Uterus (tissue), 4 donors: ENCODE data around the gene WDR27. TPM values are rescaled to one million over a fixed set of nuclear protein-coding genes. Genes with fewer than 3 reads are reported as not detected.

Experiments used
- DNase-seq, 2 donors: peaks; one replicate each; pipeline ENCODE4 v3.0.0-alpha.2; 2019 to 2020
- H3K27ac ChIP-seq, 2 donors: fragments of 200-600 bp; sonication (generic); 1 replicate in 1 of 2; 2 replicates in 1 of 2; pipeline ENCODE4 v1.5.1; 2016 to 2018
- H3K27me3 ChIP-seq, 2 donors: fragments of 200-600 bp; sonication (generic); one replicate each; pipeline ENCODE4 v1.5.1; 2018 to 2019; ENCODE audit warnings: control low read depth in 1 of 2
- H3K36me3 ChIP-seq, 2 donors: fragments of 200-600 bp; sonication (generic); one replicate each; pipeline ENCODE4 v1.5.1; 2019; ENCODE audit warnings: control low read depth in 1 of 2
- H3K4me1 ChIP-seq, 2 donors: fragments of 200-600 bp; sonication (generic); one replicate each; pipeline ENCODE4 v1.5.1; 2018 to 2019; ENCODE audit warnings: control low read depth in 1 of 2
- H3K4me3 ChIP-seq, 2 donors: fragments of 200-600 bp; sonication (generic); 1 replicate in 1 of 2; 2 replicates in 1 of 2; pipeline ENCODE4 v1.5.1; 2018 to 2019; ENCODE audit warnings: mild to moderate bottlenecking in 1 of 2
- H3K9me3 ChIP-seq, 2 donors: fragments of 200-600 bp; sonication (generic); one replicate each; pipeline ENCODE4 v1.5.1; 2019; ENCODE audit warnings: control low read depth in 1 of 2
- CTCF ChIP-seq, 4 experiments: fragments of 200-600 bp in 2 of 4; fragments of 450-650 bp in 2 of 4; sonication (generic) in 2 of 4; IDR thresholded peaks; one replicate each; pipeline ENCODE4 v1.5.1; 2016 to 2019; ENCODE audit warnings: antibody characterized with exemption in 4 of 4, mild to moderate bottlenecking in 2 of 4, moderate library complexity in 1 of 4
- POLR2A ChIP-seq, 2 donors: fragments of 450-650 bp; IDR thresholded peaks; one replicate each; pipeline ENCODE4 v1.6.1; 2016; ENCODE audit warnings: antibody characterized with exemption in 2 of 2, mild to moderate bottlenecking in 1 of 2, moderate library complexity in 1 of 2
- intact Hi-C: fragments of 100-400 bp; cut with DNase I; formaldehyde crosslinking; loops from one replicate; pipeline ENCODE4 v1.15.1; 2023; ENCODE audit warnings: low total_unique reads
- total RNA-seq, 4 donors: library from RNA; depleted of rRNA in 3 of 4; stranded (reverse); fragments of >200 nt in 3 of 4; gene quantifications; one replicate each; pipeline versions ENCODE4 v1.1.0 to v1.2.4, GENCODE V29; 2014 to 2023
- donor health status: DM: yes; HTN: yes; CAD: no.

WDR27 gene
- total RNA-seq, 4 donors from 2014 or later, result 41.8 to 69.7 (median 59.7) TPM

- H3K9me3 ChIP-seq, result no peaks in the 10 kb centered on the region
- H3K4me3 ChIP-seq, result no peak overlapping the region
- no peak overlapping the region for H3K27ac ChIP-seq
- no peaks in the 10 kb centered on the region for H3K27me3 ChIP-seq
- no peaks in the 10 kb centered on the region for H3K36me3 ChIP-seq
- TF ChIP-seq POLR2A (IDR thresholded peaks at IDR 0.05) (no peak), CTCF (IDR thresholded peaks at IDR 0.05) (no peak)
- no peak for DNase-seq
- intact Hi-C loops, result no loop called here
- no peaks in the 10 kb centered on the region for H3K4me1 ChIP-seq
Measured at GRCh38 chr6:169638388-169638787, 63.4 kb downstream of the WDR27 start.

- TF ChIP-seq POLR2A (IDR thresholded peaks at IDR 0.05), result no peak
- TF ChIP-seq CTCF (IDR thresholded peaks at IDR 0.05), result no peak
- H3K4me1 ChIP-seq, result no peaks in the 10 kb centered on the region
- H3K27ac ChIP-seq, result no peak overlapping the region
- H3K36me3 ChIP-seq, result no peaks in the 10 kb centered on the region
- no peak overlapping the region for H3K4me3 ChIP-seq
- no peaks in the 10 kb centered on the region for H3K9me3 ChIP-seq
- no peak for DNase-seq
- no peaks in the 10 kb centered on the region for H3K27me3 ChIP-seq
- intact Hi-C loops, result no loop called here
Measured at GRCh38 chr6:169635345-169635744, 66.5 kb downstream of the WDR27 start.

DNA sequence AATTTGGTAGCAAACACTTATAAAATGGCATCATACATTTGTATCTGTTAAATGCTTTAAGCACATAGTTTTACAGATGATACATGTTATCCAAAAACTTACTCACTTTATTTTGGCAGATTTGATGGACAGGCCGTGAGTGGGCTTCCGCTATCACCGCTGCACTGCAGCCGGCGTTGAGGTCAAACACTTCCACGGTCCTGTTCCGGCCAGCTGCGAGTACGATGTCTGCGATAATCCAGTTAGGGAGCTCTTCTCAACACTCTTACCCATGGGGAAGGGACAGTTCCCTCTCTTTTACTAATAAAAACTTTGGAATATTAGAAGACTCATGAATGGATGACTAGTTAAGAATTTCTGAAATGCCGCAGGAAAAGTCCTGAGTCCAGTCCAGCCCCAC is 69.0 kb downstream of the WDR27 start:
- H3K9me3 ChIP-seq, result no peaks in the 10 kb centered on the region
- no peak overlapping the region for H3K4me3 ChIP-seq
- no peaks in the 10 kb centered on the region for H3K27me3 ChIP-seq
- H3K4me1 ChIP-seq, result no peaks in the 10 kb centered on the region
- no peak overlapping the region for H3K27ac ChIP-seq
- DNase-seq, result no peak
- TF ChIP-seq CTCF (IDR thresholded peaks at IDR 0.05) (no peak), POLR2A (IDR thresholded peaks at IDR 0.05) (no peak)
- intact Hi-C loops, result no loop called here
- H3K36me3 ChIP-seq, result no peaks in the 10 kb centered on the region

DNA sequence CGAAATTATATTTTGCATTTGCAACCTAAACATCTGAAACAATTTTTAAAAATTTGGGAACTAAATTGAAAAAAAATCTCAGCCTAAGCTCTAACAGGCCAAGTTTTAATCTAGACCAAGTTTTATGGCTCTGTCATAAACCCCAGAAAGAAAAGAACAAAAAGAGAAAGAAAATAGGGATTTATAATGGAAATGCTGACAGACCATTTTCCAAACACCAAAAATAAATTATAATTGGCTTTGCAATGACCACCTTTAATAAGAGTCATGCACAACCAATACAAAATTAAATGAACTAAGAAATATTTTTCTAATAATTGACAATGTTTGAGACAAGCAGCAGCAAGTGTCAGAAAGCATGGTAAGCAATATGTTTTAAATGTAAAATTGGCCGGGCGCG is 72.6 kb downstream of the WDR27 start:
- Histone ChIP-seq H3K36me3 (no peaks in the 10 kb centered on the region), H3K4me1 (no peaks in the 10 kb centered on the region), H3K4me3 (no peak overlapping the region), H3K9me3 (no peaks in the 10 kb centered on the region), H3K27ac (no peak overlapping the region), H3K27me3 (no peaks in the 10 kb centered on the region)
- TF ChIP-seq POLR2A (IDR thresholded peaks at IDR 0.05), result no peak
- no peak for TF ChIP-seq CTCF (IDR thresholded peaks at IDR 0.05)
- intact Hi-C loops, result no loop called here
- no peak for DNase-seq

- no peaks in the 10 kb centered on the region for H3K36me3 ChIP-seq
- TF ChIP-seq POLR2A (IDR thresholded peaks at IDR 0.05) (no peak), CTCF (IDR thresholded peaks at IDR 0.05) (no peak)
- intact Hi-C loops, result no loop called here
Measured at GRCh38 chr6:169627736-169628607, 73.9 kb downstream of the WDR27 start.

More at GRCh38 chr6:169627736-169628607, 73.9 kb downstream of the WDR27 start:
- no peak for DNase-seq
- no peak overlapping the region for H3K27ac ChIP-seq
- no peaks in the 10 kb centered on the region for H3K4me1 ChIP-seq
- H3K27me3 ChIP-seq, result no peaks in the 10 kb centered on the region
- H3K4me3 ChIP-seq, result no peak overlapping the region
- H3K9me3 ChIP-seq, result no peaks in the 10 kb centered on the region
